GM19351 (cell line): ENCODE measurements around the gene COBLL1.

Experiments used
- ATAC-seq: cut with Tn5 transposase; IDR thresholded peaks from one replicate; pipeline ENCODE4 v1.9.1; 2021; ENCODE audit warnings: mild to moderate bottlenecking, moderate library complexity; ENCODE audit not compliant: unreplicated experiment

The COBLL1 gene

DNA sequence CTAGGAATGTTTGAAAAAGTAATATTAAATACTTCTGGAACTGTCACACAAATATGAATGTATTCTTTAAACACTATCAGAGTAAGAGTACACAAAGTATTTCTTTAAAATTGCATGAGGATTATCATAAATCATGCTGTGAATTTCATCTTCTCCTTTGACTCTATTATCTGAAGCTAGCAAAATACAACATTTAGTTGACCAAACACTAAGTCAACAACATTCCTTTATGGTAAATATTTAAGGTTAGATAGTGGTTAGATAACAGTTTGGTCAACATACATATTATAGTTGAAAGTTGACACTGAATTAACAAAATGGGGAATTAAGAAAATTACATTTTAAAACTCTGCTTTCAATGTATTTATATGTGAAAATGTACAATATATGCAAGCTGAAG, 148.2 kb downstream of the COBLL1 start:
- ATAC-seq: no peak

DNA sequence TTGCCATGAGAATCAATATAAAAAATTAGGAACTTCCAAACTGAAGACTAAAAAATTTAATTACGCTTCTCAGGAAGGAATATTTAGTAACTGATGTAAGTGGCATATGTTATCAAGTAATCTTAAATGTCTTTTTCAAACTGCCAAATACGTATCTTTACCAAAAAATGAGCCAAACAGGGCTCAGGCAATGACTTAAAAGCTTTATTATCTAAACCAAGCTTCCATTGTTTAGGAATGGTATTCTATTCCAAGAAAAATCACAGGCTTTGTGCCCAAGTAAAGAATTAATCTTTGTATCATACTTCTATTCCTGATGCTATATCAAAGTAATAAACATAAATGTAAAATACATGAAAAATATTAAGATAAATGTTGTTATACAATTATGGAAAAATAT, 148.7 kb downstream of the COBLL1 start:
- no peak for ATAC-seq

DNA sequence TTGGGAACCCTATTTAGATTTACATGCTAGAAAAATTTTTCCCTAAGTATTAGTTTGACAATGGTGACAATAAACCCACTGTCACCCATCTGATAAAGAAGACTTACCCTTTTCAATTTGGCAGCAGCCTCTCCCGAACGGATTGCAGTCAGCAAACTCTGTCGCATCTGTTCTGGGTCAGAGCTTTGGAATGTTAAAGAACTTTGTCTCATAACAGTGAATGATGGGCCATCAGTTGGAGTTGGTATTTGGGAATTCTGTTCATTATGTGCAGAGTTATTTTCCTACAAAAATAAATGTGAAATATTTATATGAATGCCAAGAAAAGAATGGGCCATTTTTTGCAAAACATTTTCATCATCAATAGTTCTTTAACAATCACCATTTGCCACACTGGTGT, 149.5 kb downstream of the COBLL1 start:
- no peak for ATAC-seq

DNA sequence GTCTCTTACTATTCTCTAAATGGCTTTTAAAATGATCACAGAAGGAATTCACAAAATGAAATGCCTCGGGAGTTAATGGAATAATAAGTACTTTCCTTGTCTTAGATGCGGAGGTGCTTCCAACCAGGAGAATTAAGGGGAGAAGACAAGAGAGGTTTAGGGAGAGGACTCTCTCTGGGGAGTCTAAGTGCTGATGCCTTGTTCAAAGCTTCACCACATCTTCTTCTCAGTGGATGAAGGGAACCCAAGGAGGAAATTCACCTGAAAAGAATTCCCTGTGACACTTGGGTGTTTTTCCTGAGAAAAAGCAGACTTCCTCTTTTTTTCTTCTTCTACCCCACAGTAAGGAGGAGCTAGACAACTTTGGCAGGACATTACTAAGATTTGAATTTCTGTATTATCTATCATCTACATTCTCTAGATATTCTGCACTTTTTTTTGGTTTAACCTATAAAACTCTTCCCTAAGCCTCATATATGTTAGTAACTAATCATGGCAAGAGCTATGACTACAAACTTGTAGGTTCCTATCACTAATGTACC, 150.2 kb downstream of the COBLL1 start:
- no peak for ATAC-seq

DNA sequence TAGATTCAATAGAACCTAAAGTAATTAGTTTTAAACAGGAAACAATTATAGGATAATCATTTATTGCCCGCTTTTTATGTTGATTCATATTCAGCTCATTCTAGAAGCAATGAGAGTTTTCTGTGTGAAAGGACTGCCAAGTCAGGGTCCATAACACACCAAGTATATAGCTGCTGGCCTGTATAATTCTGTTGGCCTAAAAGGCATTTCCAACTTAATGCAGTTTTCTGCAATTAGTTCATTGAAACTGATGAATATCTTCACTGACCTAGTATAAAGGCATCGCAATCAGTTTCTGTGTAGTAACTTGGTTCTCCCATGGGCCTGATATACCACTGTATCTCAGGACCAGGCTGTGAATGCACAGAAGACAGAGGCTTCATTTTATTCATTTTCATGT, 151.3 kb downstream of the COBLL1 start:
- ATAC-seq: no peak

DNA sequence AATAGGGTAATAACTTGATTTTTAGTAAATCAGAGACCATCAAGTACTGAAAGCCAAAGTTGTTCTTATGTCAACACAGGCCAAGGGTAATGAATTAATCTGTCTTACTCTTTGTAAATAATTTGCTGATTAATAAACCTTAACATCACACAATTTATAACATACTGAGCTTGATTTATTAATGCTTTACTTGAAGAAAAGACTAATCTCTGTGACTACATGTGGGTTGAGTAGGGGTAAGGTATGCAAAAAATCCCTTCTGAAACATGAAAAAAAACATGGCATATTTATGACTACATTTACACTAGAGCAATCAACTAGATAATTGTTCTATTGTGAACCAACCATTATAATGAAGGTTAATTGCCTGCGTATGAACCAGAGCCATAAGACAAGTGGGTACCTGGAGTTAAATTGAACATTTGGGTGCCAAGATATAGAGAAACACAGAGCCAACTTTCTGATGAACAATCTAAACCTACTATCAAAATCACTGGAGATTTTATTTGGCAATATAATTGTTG, 152.7 kb downstream of the COBLL1 start:
- no peak for ATAC-seq

DNA sequence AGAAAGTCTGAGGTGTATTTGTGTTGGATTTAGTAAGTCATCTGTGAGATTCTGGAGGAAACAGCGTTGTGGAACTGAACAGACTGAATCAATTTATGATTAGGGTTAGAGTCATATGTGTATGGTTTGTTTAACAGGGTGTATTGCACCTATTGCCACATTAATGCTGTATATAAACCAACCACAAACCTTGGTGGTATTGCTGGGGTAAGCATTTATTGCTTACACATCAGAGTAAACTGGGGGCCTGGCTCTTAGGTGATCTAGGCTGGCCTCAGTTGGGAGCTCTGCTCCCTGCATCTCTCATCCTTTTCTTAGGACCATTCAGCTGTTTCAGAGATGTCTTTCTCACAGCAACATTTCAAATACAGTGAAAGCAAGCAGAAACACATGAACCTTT, 160.6 kb downstream of the COBLL1 start:
- ATAC-seq: no peak

DNA sequence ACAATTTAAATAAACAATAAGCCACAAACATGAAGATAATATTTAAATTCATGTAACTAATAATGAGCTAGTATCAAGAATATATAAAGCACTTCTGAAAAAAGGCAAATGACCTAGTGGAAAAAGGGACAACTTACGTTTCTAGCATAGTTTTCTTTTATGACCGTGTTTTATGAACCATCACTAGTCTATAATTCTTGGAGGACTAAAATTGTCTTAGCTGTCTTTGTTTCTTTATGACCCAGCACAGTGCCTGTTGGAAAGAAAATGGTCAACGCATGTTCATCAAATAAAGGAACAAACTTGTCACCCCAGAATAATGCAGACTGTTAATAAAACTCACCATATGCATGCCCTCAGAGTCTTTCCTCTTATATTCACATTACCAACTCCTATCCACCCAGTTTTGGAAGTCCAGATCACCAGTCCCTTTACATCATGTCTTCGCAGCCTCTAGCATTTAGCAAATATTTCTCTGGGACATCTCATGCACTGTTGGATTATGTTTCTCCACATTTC, 162.9 kb downstream of the COBLL1 start:
- ATAC-seq: no peak

DNA sequence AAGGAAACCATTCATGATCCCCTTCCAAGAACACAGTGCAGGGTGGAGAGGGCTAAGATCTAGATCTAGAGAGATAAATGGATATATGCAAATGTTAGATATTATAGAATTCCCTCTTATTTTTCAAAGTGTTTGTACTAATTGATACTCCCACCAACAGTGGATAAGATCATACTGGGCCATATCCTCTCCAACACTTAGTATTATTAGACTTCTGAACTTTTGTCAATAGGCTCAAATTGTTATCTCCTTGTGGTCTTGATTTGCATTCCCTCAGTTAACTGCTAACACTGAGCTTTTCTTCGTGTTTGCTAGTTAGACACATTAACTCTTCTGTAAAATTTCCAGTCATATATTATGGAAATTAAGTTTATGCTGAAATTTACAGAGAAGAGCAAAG, 163.9 kb downstream of the COBLL1 start:
- ATAC-seq: no peak

DNA sequence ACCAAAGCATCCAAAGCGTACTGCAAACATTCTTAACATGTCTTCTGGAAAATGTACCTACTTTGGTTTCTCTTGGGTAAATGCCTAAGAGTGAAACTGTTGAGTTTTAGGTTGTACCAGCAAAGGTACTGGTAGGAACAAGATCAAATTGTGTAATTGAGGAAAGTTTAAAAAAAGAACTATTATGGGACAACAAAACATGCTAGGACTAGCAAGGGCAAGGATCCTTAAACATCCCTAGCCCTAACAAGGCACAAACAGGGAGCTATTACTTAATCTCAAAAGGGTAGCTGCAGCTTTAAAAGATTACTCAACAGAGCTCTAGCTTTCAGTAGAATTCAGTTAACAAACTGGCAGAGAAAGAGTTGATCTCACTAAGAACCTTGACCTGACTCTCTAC, 164.4 kb downstream of the COBLL1 start:
- no peak for ATAC-seq

DNA sequence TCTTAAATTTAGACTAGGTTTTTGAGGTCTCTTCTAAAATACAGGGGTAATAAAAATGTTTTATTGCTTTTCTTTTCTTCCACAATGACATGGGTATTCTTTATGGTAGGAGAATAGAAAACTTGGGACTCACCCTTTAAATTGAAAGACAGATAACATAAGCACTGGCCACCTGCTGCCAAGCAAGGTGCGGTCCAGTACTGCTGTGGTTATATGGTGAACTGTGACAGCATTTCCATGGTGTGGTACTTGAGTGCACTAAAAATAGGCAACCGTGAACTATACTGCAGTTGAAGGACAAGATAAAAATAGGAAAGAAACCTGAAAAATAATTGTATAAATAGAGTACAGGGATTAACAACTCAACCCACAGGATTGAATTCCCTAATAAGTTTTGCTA, 165.9 kb downstream of the COBLL1 start:
- ATAC-seq: no peak

DNA sequence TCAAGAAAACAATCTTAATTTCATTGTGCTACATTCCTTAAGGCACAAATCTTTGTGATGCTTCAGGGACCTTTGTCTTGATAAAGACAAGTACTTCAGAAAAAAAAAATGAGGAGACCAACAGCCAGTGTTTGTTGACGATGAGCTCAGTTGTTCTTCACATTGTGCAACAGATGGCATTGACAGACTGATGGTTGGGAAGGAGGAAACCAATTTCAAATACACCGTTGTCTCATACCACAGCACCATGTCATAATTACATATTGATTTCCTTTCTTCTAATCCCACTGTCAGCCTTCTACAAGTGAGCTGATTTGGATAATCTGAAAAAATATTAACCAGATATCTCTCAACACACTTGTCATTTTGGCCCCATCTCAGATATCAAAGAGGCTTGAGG, 166.6 kb downstream of the COBLL1 start:
- no peak for ATAC-seq

DNA sequence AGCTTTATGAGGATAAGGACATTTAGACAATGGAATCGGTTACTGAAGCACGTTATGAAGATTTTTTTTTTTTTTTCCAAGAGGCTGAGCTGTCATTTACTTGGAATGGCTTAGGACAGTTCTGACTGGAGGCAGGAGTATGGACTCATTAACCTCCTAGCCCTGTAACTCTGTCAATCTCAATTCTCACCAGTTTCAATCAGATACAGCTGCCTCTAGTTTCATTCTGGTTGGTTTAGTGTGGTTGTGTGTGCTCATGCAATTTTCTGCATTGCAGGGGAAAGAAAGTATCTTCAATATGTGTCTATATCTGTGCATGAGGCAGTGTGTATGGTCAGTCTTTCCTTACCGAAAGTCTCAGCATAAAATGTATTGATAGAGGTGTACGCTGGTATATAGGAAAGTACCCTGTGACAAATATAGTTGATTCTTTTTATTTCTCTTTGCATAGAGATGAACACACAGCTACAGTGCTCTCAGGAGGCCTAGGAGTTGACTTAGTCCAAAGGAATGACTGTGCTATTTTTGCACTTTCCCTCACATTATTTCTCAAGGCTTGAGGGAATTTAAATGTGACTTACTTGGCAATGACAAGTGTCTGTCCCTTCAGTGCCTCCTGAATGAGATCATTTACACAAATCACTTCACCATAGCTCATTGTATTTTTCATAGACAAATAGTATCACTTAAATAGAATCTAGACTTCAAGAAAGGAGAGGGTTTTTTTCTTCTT, 169.8 kb downstream of the COBLL1 start:
- no peak for ATAC-seq

DNA sequence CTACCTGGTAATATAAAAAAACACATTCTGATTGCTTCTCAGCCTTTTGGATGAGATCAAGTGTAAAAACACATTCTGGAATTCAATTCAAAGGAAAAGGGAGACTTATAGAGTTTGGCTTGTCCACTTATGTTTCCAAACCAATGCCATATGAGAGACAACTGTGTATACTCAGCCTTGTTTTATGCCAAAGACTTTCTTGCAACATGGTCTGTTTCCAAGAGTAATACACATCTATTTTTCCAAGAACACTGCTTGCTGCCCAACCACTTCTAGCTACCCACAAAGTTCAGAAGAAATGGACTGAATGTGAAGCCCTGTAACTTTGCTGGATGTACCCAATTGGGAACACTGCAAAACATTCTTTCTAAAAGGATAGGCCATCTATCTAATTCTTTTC, 172.3 kb downstream of the COBLL1 start:
- no peak for ATAC-seq

DNA sequence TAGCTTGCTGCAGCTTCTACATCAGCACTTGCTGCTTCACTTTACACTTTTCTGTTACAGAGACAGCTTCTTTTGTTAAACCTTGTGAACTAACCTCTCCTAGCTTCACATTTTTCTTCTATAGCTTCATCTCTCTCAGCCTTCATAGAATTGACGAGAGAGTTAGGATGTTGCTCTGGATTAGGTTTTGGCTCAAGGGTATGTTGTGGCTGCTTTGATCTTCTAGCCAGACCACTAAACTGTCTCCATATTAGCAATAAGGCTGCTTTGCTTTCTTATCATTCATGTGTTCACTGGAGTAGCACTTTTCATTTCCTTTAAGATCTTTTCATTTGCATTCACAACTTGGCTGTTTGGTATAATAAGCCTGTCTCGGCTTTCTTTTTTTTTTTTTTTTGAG, 174.1 kb downstream of the COBLL1 start:
- ATAC-seq: no peak

DNA sequence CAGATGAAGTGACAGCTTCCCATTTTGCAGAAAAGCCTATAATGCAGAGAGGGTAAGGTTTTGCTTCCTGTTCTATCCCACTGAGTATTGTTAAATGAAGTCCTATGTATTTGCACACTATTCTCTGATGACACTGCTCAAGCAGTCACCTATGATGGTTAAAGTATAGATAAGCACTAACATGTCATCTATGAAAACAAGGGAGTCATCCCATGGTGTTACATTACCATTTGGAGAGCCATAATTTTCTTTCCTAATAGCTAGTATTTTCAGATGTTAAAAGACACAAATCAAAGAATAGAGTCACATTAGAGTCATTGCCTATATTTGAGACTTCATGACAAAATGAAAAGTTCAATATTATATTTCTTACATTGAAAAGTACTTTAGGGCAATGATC, 177.6 kb downstream of the COBLL1 start:
- no peak for ATAC-seq

DNA sequence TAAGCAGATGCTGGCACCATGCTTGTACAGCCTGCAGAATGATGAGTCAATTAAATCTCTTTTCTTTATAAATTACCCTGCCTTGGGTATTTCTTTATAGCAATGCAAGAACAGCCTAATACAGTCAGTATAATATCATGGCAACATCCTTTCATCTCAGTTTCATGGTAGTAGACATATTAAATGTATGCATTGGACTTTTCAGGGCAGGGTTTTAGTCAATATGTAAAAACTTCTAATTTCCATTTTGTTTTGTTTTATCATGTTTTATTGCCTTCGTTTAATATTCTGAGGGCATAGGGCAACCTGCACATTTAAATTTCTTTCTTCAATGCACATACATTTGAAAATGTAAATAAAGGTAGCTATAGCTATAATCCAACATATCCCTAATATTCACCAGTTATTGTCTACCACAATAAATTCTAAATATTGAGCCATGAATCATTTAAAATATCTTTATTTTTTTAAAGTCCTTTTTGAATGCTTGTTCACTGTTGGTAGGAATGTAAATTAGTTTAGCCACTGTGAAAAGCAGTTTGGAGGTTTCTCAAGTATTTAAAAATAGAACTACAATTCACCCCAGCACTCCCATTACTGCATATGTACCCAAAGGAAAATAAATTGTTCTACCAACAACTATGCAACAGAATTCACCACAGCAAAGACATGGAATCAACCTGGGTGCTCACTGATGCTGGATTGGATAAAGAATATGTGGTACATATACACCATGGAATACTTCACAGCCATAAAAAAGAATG, 178.6 kb downstream of the COBLL1 start:
- ATAC-seq: no peak

DNA sequence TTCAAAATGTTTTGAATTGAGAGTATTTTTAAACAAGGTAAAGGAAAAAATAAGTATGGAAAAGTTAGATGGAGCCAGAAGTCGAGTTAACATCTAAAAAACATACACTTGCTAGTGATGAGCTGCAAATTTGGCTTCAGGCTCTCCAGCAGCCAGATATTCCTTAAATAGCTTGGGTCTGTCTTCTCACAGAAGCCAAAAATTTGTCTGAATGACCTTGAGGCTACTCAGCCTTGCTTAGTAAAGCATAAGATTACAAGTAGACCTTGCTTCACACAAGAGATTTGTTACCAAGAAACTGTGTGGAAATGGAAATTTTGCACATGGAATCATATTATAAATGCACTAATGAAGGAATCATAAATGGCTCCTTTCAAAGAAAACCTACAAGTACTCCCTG, 179.6 kb downstream of the COBLL1 start:
- no peak for ATAC-seq

DNA sequence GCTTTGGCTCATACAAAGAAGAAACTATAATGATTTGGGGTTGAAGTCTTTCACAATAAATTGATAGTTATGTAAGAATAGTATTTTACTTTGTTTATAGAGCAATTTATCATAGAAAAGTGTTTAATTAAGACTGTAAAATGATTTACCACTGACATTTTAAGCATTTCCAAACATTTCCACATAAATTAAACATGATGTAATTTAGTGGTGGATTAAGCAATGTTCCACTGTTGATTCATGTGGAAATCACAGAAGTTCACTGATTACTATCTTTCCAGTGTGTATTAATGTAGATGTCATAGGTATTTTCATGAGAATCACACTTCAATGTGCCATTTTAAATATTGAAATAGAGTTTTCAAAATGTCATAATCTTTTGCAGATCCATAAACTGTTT, 180.3 kb downstream of the COBLL1 start:
- ATAC-seq: no peak

DNA sequence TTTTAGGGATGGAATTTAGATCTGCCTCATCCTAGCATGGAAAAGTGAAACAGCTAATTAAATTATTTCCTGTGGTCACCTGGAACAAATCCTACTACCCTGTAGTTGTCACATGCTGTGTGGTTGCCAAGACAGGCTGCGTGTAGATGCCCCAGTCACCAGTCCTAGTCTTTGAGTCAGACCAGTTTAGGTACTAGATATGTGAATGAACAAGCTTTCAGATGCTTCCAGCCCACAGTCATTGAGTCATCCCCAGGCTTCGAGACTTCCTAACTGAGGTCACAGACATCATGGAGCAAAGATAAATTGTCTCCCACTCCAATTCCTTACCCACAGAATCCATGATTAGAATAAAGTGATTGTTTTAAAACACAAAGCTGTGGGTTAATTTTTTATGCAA, 184.5 kb downstream of the COBLL1 start:
- no peak for ATAC-seq

DNA sequence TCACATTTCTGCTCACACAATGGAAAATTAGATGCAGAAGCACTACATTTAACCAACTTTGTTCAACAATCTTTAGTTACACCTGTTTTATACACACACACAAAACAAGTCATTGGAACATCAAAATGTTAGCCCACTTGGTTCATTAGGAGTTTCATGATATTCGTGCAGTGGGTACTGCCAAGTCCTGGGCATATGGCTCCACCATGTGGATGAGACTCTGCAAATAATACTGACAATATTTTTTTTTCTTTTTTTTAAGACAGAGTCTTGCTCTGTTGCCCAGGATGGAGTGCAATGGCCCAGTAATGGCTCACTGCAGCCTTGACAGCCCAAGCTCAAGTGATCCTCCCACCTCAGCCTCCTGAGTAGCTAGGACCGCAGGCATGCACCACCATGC, 185.9 kb downstream of the COBLL1 start:
- ATAC-seq: no peak

DNA sequence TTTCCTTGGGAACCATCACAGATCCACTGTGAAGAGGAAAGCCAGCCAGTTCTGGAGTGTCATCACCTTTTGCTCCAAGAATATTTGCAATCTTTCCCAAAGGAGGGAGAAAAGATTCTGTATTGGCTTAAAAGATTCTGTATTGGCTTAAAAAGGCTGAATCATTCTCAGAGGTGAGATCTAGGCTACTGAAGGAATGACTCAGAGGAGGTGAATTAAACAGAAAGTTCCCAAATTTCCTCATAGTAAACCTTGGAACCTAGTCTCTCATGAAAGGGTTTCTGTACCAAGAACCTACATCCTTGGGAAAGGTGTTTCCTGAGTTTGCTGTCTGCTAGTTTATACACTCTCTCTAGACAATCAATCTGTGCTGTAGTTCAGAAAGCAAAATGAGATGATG, 186.3 kb downstream of the COBLL1 start:
- no peak for ATAC-seq
